HG03103 (cell line): ENCODE data around the gene HOXD11.

Experiments used
- ATAC-seq: cut with Tn5 transposase; IDR thresholded peaks from one replicate; pipeline ENCODE4 v1.9.1; 2021; ENCODE audit warnings: low read depth; ENCODE audit not compliant: unreplicated experiment

The HOXD11 gene

GRCh38 chr2:176120364-176121189, 13.5 kb downstream of the HOXD11 start:
- ATAC-seq: no peak

- ATAC-seq: no peak
Observed at GRCh38 chr2:176121190-176122051, 14.3 kb downstream of the HOXD11 start.

- no peak for ATAC-seq
Observed at GRCh38 chr2:176122052-176122682, 15.1 kb downstream of the HOXD11 start.

GRCh38 chr2:176122683-176123410, 15.8 kb downstream of the HOXD11 start, which contains the start of gene HOXD9:
Gene HOXD9, plus strand, starts transcription at chr2:176122719. Its CDS starts 50 bp downstream, at chr2:176122769.
- ATAC-seq: no peak

- no peak for ATAC-seq
Observed at GRCh38 chr2:176123411-176124109, 16.5 kb downstream of the HOXD11 start.

- ATAC-seq: no peak
Observed at GRCh38 chr2:176124110-176124946, 17.2 kb downstream of the HOXD11 start.

- no peak for ATAC-seq
Observed at GRCh38 chr2:176124947-176125771, 18.1 kb downstream of the HOXD11 start.

- ATAC-seq: no peak
Observed at GRCh38 chr2:176125772-176126054, 18.6 kb downstream of the HOXD11 start.

GRCh38 chr2:176126929-176127773, 20.1 kb downstream of the HOXD11 start:
- no peak for ATAC-seq

- ATAC-seq: no peak
Observed at GRCh38 chr2:176127774-176128072, 20.6 kb downstream of the HOXD11 start.

GRCh38 chr2:176128172-176128981, 21.3 kb downstream of the HOXD11 start:
- no peak for ATAC-seq

- ATAC-seq: no peak
Observed at GRCh38 chr2:176128982-176129796, 22.1 kb downstream of the HOXD11 start, which contains the start of gene HOXD8. Gene HOXD8, plus strand, starts transcription at chr2:176129705. Its CDS starts 662 bp downstream, at chr2:176130367.

- no peak for ATAC-seq
Observed at GRCh38 chr2:176129813-176130146, 22.7 kb downstream of the HOXD11 start.

GRCh38 chr2:176130147-176130956, 23.3 kb downstream of the HOXD11 start:
- no peak for ATAC-seq
